T-cell (primary cell): Measurements from ENCODE around the gene B3GNT5. TPM values are rescaled to one million over a fixed set of nuclear protein-coding genes. Genes with fewer than 3 reads are reported as not detected.

ENCODE experiments used
- ATAC-seq, 4 experiments: fragments of 200-7000 bp in 3 of 4; fragments of 150-1000 bp in 1 of 4; cut with Tn5 transposase; replicated peaks in 1 of 4; 1 replicate in 3 of 4; 2 replicates in 1 of 4; pipeline ENCODE4 v1.10.0; 2021; ENCODE audit warnings: moderate library complexity in 3 of 4, mild to moderate bottlenecking in 2 of 4, moderate number of reproducible peaks in 1 of 4
- CTCF ChIA-PET, 2 donors: fragments of 300-600 bp; sonication (Branson Sonifier 250); formaldehyde crosslinking; loops; one replicate each; lab custom pipeline; 2022; ENCODE audit warnings: antibody characterized with exemption in 2 of 2; lab: Charles Lee
- POLR2A ChIA-PET, 2 donors: fragments of 300-600 bp; sonication (Branson Sonifier 250); formaldehyde crosslinking; loops; one replicate each; lab custom pipeline; 2022; ENCODE audit warnings: antibody characterized with exemption in 2 of 2; lab: Charles Lee
- DNase-seq, 35 experiments: peaks; one replicate each; pipeline versions ENCODE4 v3.0.0 to v3.0.0-alpha.2; 2013 to 2023
- H3K27ac ChIP-seq: one replicate; pipeline ENCODE4 v1.5.1; 2013; ENCODE audit warnings: low read length
- H3K27me3 ChIP-seq, 2 experiments: replicated peaks in 1 of 2; 1 replicate in 1 of 2; 2 replicates in 1 of 2; pipeline versions ENCODE4 v1.6.1 to v1.7.0; 2013; ENCODE audit warnings: low read length in 1 of 2, mixed read lengths in 1 of 2; ENCODE audit not compliant: control insufficient read depth in 2 of 2, insufficient read depth in 2 of 2; ENCODE audit errors: extremely low read depth in 1 of 2
- H3K36me3 ChIP-seq, 2 donors: 1 replicate in 1 of 2; 2 replicates in 1 of 2; pipeline versions ENCODE4 v1.6.1 to v1.7.0; 2013; ENCODE audit warnings: low read length in 1 of 2; ENCODE audit not compliant: control insufficient read depth in 2 of 2, insufficient read depth in 1 of 2; ENCODE audit errors: extremely low read depth in 1 of 2
- H3K4me1 ChIP-seq, 2 experiments: 1 replicate in 1 of 2; 2 replicates in 1 of 2; pipeline versions ENCODE4 v1.6.1 to v1.7.0; 2013; ENCODE audit warnings: low read length in 2 of 2, mixed read lengths in 1 of 2; ENCODE audit not compliant: insufficient read depth in 2 of 2, control insufficient read depth in 1 of 2; ENCODE audit errors: extremely low read depth in 1 of 2
- H3K4me3 ChIP-seq, 2 donors: 1 replicate in 1 of 2; 2 replicates in 1 of 2; pipeline versions ENCODE4 v1.5.1 to v1.7.0; 2013; ENCODE audit warnings: mild to moderate bottlenecking in 2 of 2, low read length in 1 of 2, moderate library complexity in 1 of 2; ENCODE audit not compliant: control insufficient read depth in 1 of 2; ENCODE audit errors: extremely low read depth in 1 of 2
- H3K9me3 ChIP-seq: 2 replicates; pipeline ENCODE4 v1.7.0; 2013
- H3K27ac Mint-ChIP-seq, 2 donors: one replicate each; pipeline ENCODE4 v1.8.0; 2020 to 2021; ENCODE audit warnings: mild to moderate bottlenecking in 2 of 2, mixed read lengths in 2 of 2
- H3K27me3 Mint-ChIP-seq, 2 donors: one replicate each; pipeline ENCODE4 v1.8.0; 2021 to 2022; ENCODE audit warnings: mixed read lengths in 2 of 2
- H3K36me3 Mint-ChIP-seq: one replicate; pipeline ENCODE4 v1.8.0; 2021; ENCODE audit warnings: mixed read lengths
- H3K4me1 Mint-ChIP-seq, 3 donors: one replicate each; pipeline ENCODE4 v1.8.0; 2020 to 2022; ENCODE audit warnings: mixed read lengths in 3 of 3, mild to moderate bottlenecking in 1 of 3
- H3K4me3 Mint-ChIP-seq, 3 donors: one replicate each; pipeline ENCODE4 v1.8.0; 2020 to 2022; ENCODE audit warnings: mild to moderate bottlenecking in 3 of 3, mixed read lengths in 3 of 3, moderate library complexity in 3 of 3
- H3K9me3 Mint-ChIP-seq, 3 donors: one replicate each; pipeline ENCODE4 v1.8.0; 2020 to 2022; ENCODE audit warnings: mixed read lengths in 3 of 3
- WGBS: methylation state at CpG from one replicate; pipeline ENCODE4 v1.1.5; 2013; ENCODE audit warnings: missing lambda C conversion rate; ENCODE audit not compliant: insufficient coverage; 5-methylcytosine and 5-hydroxymethylcytosine counted together
- total RNA-seq, 35 experiments: library from RNA in 6 of 35; stranded (reverse) in 6 of 35; fragments of 120-200 nt in 1 of 35; gene quantifications; one replicate each; pipeline versions ENCODE4 v1.2.1 to v1.2.4 and lab custom pipeline; 2013 to 2026

Gene B3GNT5
- total RNA-seq, 5 donors from 2014 or later (not counting 1 experiment from before 2014, with no cell fraction given), result 0.16 to 0.92 (median 0.55) TPM

- ATAC-seq, result no peak
- Mint-ChIP-seq H3K4me3 (no peak overlapping the region), H3K9me3 (no peaks in the 10 kb centered on the region), H3K4me1 (peaks cover 13 to 34% (median 33%) of the 10 kb centered on the region in 3 donors), H3K27me3 (no peaks in the 10 kb centered on the region), H3K36me3 (no peaks in the 10 kb centered on the region), H3K27ac (peak overlapping the region; percentile 58 to 92)
- 73% methylated on average over 6 of the region's 9 CpGs for WGBS
- no peaks in the 10 kb centered on the region for H3K36me3 ChIP-seq
- peaks cover 5 to 12% of the 10 kb centered on the region in 2 experiments for H3K4me1 ChIP-seq
- H3K4me3 ChIP-seq, result no peak overlapping the region
- no peaks in the 10 kb centered on the region for H3K27me3 ChIP-seq
- H3K27ac ChIP-seq, result peak overlapping the region; percentile 92
- CTCF ChIA-PET, result no interaction called here
- no peaks in the 10 kb centered on the region for H3K9me3 ChIP-seq
- peak in 1 of 35 experiments; percentile 23 for DNase-seq
- POLR2A ChIA-PET, result no interaction called here
Observed at GRCh38 chr3:183287301-183287971, 34.4 kb downstream of the B3GNT5 start.

DNA sequence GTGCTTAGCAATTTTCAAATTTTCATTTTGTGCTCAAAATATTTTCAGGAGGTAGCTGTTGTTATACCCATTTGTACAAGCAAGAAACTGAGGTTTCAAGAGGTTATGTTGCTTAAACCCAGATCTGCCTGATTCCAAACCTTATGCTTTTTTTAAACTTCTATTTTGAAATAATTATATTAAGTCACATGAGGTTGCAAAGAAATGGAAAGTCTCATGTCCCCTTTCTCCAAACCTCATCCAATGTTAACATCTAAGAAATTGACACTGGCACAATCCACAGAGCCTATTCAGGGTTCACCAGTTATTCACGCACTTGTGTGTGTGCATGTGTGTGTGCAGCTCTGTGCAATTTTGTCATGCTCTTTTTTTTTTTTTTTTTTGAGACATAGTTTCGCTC lies 35.1 kb downstream of the B3GNT5 start:
- CTCF ChIA-PET, result no interaction called here
- POLR2A ChIA-PET, result no interaction called here
- no peaks in the 10 kb centered on the region for H3K9me3 Mint-ChIP-seq
- no peak overlapping the region for H3K4me3 Mint-ChIP-seq
- Histone ChIP-seq H3K27me3 (no peaks in the 10 kb centered on the region), H3K4me1 (peaks cover 5 to 12% of the 10 kb centered on the region in 2 experiments), H3K4me3 (no peak overlapping the region), H3K9me3 (no peaks in the 10 kb centered on the region), H3K36me3 (no peaks in the 10 kb centered on the region), H3K27ac (no peak overlapping the region)
- no peak overlapping the region for H3K27ac Mint-ChIP-seq
- no peaks in the 10 kb centered on the region for H3K36me3 Mint-ChIP-seq
- no peak for DNase-seq
- no peak for ATAC-seq
- H3K27me3 Mint-ChIP-seq, result no peaks in the 10 kb centered on the region
- peaks cover 13 to 34% (median 33%) of the 10 kb centered on the region in 3 donors for H3K4me1 Mint-ChIP-seq
- WGBS, result no CpG with 5 or more reads among the region's 2 CpGs

GRCh38 chr3:183290216-183290615 lies 37.2 kb downstream of the B3GNT5 start:
- Mint-ChIP-seq H3K9me3 (no peaks in the 10 kb centered on the region), H3K27me3 (no peaks in the 10 kb centered on the region), H3K27ac (no peak overlapping the region), H3K36me3 (no peaks in the 10 kb centered on the region), H3K4me1 (peaks cover 13 to 23% (median 23%) of the 10 kb centered on the region in 3 donors), H3K4me3 (no peak overlapping the region)
- Histone ChIP-seq H3K4me3 (no peak overlapping the region), H3K27ac (no peak overlapping the region), H3K36me3 (no peaks in the 10 kb centered on the region), H3K9me3 (no peaks in the 10 kb centered on the region), H3K4me1 (peaks cover 3 to 11% of the 10 kb centered on the region in 2 experiments), H3K27me3 (no peaks in the 10 kb centered on the region)
- no peak for DNase-seq
- 100% methylated on average over 2 of the region's 2 CpGs for WGBS
- CTCF ChIA-PET, result no interaction called here
- POLR2A ChIA-PET, result no interaction called here
- no peak for ATAC-seq

- POLR2A ChIA-PET, result no interaction called here
- H3K36me3 Mint-ChIP-seq, result peaks cover 5% of the 10 kb centered on the region
Observed at GRCh38 chr3:183291497-183292031, 38.5 kb downstream of the B3GNT5 start.

DNA sequence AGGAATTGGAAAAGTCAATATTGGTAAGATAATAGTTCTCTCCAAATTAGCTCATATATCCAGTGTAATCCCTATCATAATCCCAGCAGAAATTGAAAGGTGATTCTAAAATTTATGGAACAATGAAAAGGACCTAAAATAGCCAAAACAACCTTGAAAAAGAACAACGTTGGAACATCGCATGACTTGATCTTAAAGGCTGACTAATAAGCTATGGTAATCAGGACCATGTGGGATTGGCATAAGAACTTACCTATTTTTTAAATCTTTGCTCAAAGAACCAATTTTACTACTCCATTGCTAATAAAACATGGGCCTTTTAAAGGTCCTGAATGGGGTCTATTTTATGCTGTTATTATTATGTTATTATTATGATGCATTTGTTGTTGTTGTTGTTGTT lies 40.9 kb downstream of the B3GNT5 start:
- Mint-ChIP-seq H3K36me3 (peaks cover 8% of the 10 kb centered on the region), H3K27me3 (no peaks in the 10 kb centered on the region), H3K4me3 (no peak overlapping the region), H3K27ac (no peak overlapping the region), H3K9me3 (no peaks in the 10 kb centered on the region), H3K4me1 (no peaks in the 10 kb centered on the region)
- ChIA-PET CTCF (interaction anchor here in 1 of 2 donors (0.8 to 1.4 kb wide), 2 partner anchors 8 to 9 kb away, joined by 3 to 4 read pairs; no protein-coding TSS in a partner anchor), POLR2A (no interaction called here)
- DNase-seq (no peak), ATAC-seq (no peak)
- H3K4me1 ChIP-seq, result no peaks in the 10 kb centered on the region
- WGBS, result no CpG with 5 or more reads among the region's 2 CpGs
- H3K27ac ChIP-seq, result no peak overlapping the region
- no peak overlapping the region for H3K4me3 ChIP-seq
- no peaks in the 10 kb centered on the region for H3K36me3 ChIP-seq
- no peaks in the 10 kb centered on the region for H3K27me3 ChIP-seq
- no peaks in the 10 kb centered on the region for H3K9me3 ChIP-seq

More at GRCh38 chr3:183291497-183292031, 38.5 kb downstream of the B3GNT5 start:
- no peak overlapping the region for H3K27ac ChIP-seq
- ATAC-seq (no peak), DNase-seq (no peak)
- H3K27ac Mint-ChIP-seq, result no peak overlapping the region
- H3K4me1 Mint-ChIP-seq, result peaks cover 2 to 9% (median 9%) of the 10 kb centered on the region in 3 donors
- WGBS, result no CpG with 5 or more reads among the region's 4 CpGs
- H3K9me3 ChIP-seq, result no peaks in the 10 kb centered on the region
- H3K36me3 ChIP-seq, result no peaks in the 10 kb centered on the region
- no peaks in the 10 kb centered on the region for H3K27me3 ChIP-seq
- H3K4me3 Mint-ChIP-seq, result no peak overlapping the region
- CTCF ChIA-PET, result interaction anchor here in 1 of 2 donors (0.6 kb wide), 1 partner anchor 51 kb away, joined by 3 read pairs; no protein-coding TSS in a partner anchor
- H3K27me3 Mint-ChIP-seq, result no peaks in the 10 kb centered on the region
- no peaks in the 10 kb centered on the region for H3K4me1 ChIP-seq
- H3K9me3 Mint-ChIP-seq, result no peaks in the 10 kb centered on the region
- H3K4me3 ChIP-seq, result no peak overlapping the region

- Mint-ChIP-seq H3K36me3 (peaks cover 8% of the 10 kb centered on the region), H3K27ac (no peak overlapping the region)
- ATAC-seq, result no peak
Observed at GRCh38 chr3:183295211-183295610, 42.2 kb downstream of the B3GNT5 start.

More at GRCh38 chr3:183295211-183295610, 42.2 kb downstream of the B3GNT5 start:
- Mint-ChIP-seq H3K9me3 (no peaks in the 10 kb centered on the region), H3K4me3 (no peak overlapping the region), H3K4me1 (no peaks in the 10 kb centered on the region), H3K27me3 (no peaks in the 10 kb centered on the region)
- no peaks in the 10 kb centered on the region for H3K4me1 ChIP-seq
- H3K36me3 ChIP-seq, result no peaks in the 10 kb centered on the region
- H3K27me3 ChIP-seq, result no peaks in the 10 kb centered on the region
- WGBS, result 61% methylated on average over 3 of the region's 3 CpGs
- ChIA-PET CTCF (no interaction called here), POLR2A (no interaction called here)
- no peak overlapping the region for H3K27ac ChIP-seq
- DNase-seq, result peak in 1 of 35 experiments; percentile 3
- H3K9me3 ChIP-seq, result no peaks in the 10 kb centered on the region
- no peak overlapping the region for H3K4me3 ChIP-seq
